Activated naive CD8-positive, alpha-beta T cell treated with anti-CD3 and anti-CD28 coated beads for 36 hours (primary cell): ENCODE data around the gene ZFAND3. TPM values are rescaled to one million over a fixed set of nuclear protein-coding genes. Genes with fewer than 3 reads are reported as not detected.

ENCODE experiments used
- DNase-seq: peaks from one replicate; pipeline ENCODE4 v3.0.0; 2021
- H3K27ac Mint-ChIP-seq: one replicate; pipeline ENCODE4 v1.8.0; 2022; ENCODE audit warnings: mild to moderate bottlenecking, moderate library complexity, mixed read lengths
- H3K27me3 Mint-ChIP-seq: one replicate; pipeline ENCODE4 v1.8.0; 2022; ENCODE audit warnings: mild to moderate bottlenecking, mixed read lengths
- H3K36me3 Mint-ChIP-seq: one replicate; pipeline ENCODE4 v1.8.0; 2021; ENCODE audit warnings: mild to moderate bottlenecking, mixed read lengths
- H3K4me1 Mint-ChIP-seq: one replicate; pipeline ENCODE4 v1.8.0; 2021; ENCODE audit warnings: mixed read lengths
- H3K4me3 Mint-ChIP-seq: one replicate; pipeline ENCODE4 v1.8.0; 2022; ENCODE audit warnings: mild to moderate bottlenecking, moderate library complexity, mixed read lengths
- H3K9me3 Mint-ChIP-seq: one replicate; pipeline ENCODE4 v1.8.0; 2022; ENCODE audit warnings: mixed read lengths
- total RNA-seq, 2 experiments: library from RNA; stranded (reverse); gene quantifications; one replicate each; pipeline ENCODE4 v1.2.3, GENCODE V29; 2021

Gene ZFAND3
- total RNA-seq, 2 experiments from 2014 or later, result 36.3 to 38.5 TPM

GRCh38 chr6:38092964-38093363, 273.4 kb downstream of the ZFAND3 start:
- no peak for DNase-seq
- no peaks in the 10 kb centered on the region for H3K27me3 Mint-ChIP-seq
- H3K36me3 Mint-ChIP-seq, result peaks cover under 1% of the 10 kb centered on the region
- peaks cover 9% of the 10 kb centered on the region for H3K4me1 Mint-ChIP-seq
- no peak overlapping the region for H3K4me3 Mint-ChIP-seq
- H3K9me3 Mint-ChIP-seq, result no peaks in the 10 kb centered on the region
- H3K27ac Mint-ChIP-seq, result no peak overlapping the region

- H3K9me3 Mint-ChIP-seq, result no peaks in the 10 kb centered on the region
- peaks cover 11% of the 10 kb centered on the region for H3K4me1 Mint-ChIP-seq
- DNase-seq, result no peak
- H3K27me3 Mint-ChIP-seq, result no peaks in the 10 kb centered on the region
- no peak overlapping the region for H3K4me3 Mint-ChIP-seq
- H3K27ac Mint-ChIP-seq, result no peak overlapping the region
- peaks cover 2% of the 10 kb centered on the region for H3K36me3 Mint-ChIP-seq
Observed at GRCh38 chr6:38095054-38095453, 275.5 kb downstream of the ZFAND3 start.

GRCh38 chr6:38099221-38099620, 279.7 kb downstream of the ZFAND3 start:
- no peak overlapping the region for H3K27ac Mint-ChIP-seq

GRCh38 chr6:38100380-38100779, 280.9 kb downstream of the ZFAND3 start:
- no peak for DNase-seq
- H3K27me3 Mint-ChIP-seq, result no peaks in the 10 kb centered on the region
- peaks cover 14% of the 10 kb centered on the region for H3K36me3 Mint-ChIP-seq
- H3K27ac Mint-ChIP-seq, result no peak overlapping the region
- H3K4me1 Mint-ChIP-seq, result peaks cover 11% of the 10 kb centered on the region
- H3K4me3 Mint-ChIP-seq, result no peak overlapping the region
- H3K9me3 Mint-ChIP-seq, result no peaks in the 10 kb centered on the region

More at GRCh38 chr6:38099221-38099620, 279.7 kb downstream of the ZFAND3 start:
- Mint-ChIP-seq H3K36me3 (peaks cover 12% of the 10 kb centered on the region), H3K27me3 (no peaks in the 10 kb centered on the region), H3K4me1 (peaks cover 13% of the 10 kb centered on the region), H3K4me3 (no peak overlapping the region), H3K9me3 (no peaks in the 10 kb centered on the region)
- DNase-seq, result no peak

- Mint-ChIP-seq H3K27ac (no peak overlapping the region), H3K9me3 (peaks cover 2% of the 10 kb centered on the region), H3K4me1 (peaks cover 6% of the 10 kb centered on the region), H3K27me3 (no peaks in the 10 kb centered on the region), H3K36me3 (peaks cover 33% of the 10 kb centered on the region), H3K4me3 (no peak overlapping the region)
- no peak for DNase-seq
Observed at GRCh38 chr6:38103921-38104320, 284.4 kb downstream of the ZFAND3 start.

- Mint-ChIP-seq H3K4me3 (no peak overlapping the region), H3K27ac (no peak overlapping the region), H3K27me3 (no peaks in the 10 kb centered on the region), H3K9me3 (peaks cover 2% of the 10 kb centered on the region), H3K36me3 (peaks cover 36% of the 10 kb centered on the region), H3K4me1 (peaks cover 9% of the 10 kb centered on the region)
- no peak for DNase-seq
Observed at GRCh38 chr6:38105066-38105465, 285.5 kb downstream of the ZFAND3 start.

GRCh38 chr6:38107073-38107472, 287.5 kb downstream of the ZFAND3 start:
- H3K36me3 Mint-ChIP-seq, result peaks cover 31% of the 10 kb centered on the region
- no peaks in the 10 kb centered on the region for H3K27me3 Mint-ChIP-seq
- H3K27ac Mint-ChIP-seq, result no peak overlapping the region
- H3K4me3 Mint-ChIP-seq, result no peak overlapping the region
- no peak for DNase-seq
- H3K9me3 Mint-ChIP-seq, result peaks cover 2% of the 10 kb centered on the region
- H3K4me1 Mint-ChIP-seq, result peaks cover 19% of the 10 kb centered on the region

GRCh38 chr6:38110481-38110971, 291.0 kb downstream of the ZFAND3 start:
- no peaks in the 10 kb centered on the region for H3K27me3 Mint-ChIP-seq
- DNase-seq, result no peak
- H3K4me3 Mint-ChIP-seq, result no peak overlapping the region
- H3K9me3 Mint-ChIP-seq, result peaks cover 2% of the 10 kb centered on the region
- peak overlapping the region; percentile 35 for H3K27ac Mint-ChIP-seq
- H3K4me1 Mint-ChIP-seq, result peaks cover 26% of the 10 kb centered on the region
- peaks cover 26% of the 10 kb centered on the region for H3K36me3 Mint-ChIP-seq

- H3K27ac Mint-ChIP-seq, result no peak overlapping the region
- peaks cover 25% of the 10 kb centered on the region for H3K4me1 Mint-ChIP-seq
- H3K4me3 Mint-ChIP-seq, result no peak overlapping the region
- H3K9me3 Mint-ChIP-seq, result no peaks in the 10 kb centered on the region
- H3K36me3 Mint-ChIP-seq, result peaks cover 21% of the 10 kb centered on the region
- DNase-seq, result no peak
- no peaks in the 10 kb centered on the region for H3K27me3 Mint-ChIP-seq
Observed at GRCh38 chr6:38112181-38112580, 292.7 kb downstream of the ZFAND3 start.

- Mint-ChIP-seq H3K9me3 (no peaks in the 10 kb centered on the region), H3K36me3 (peaks cover 21% of the 10 kb centered on the region), H3K4me1 (peaks cover 27% of the 10 kb centered on the region), H3K27me3 (no peaks in the 10 kb centered on the region), H3K27ac (no peak overlapping the region), H3K4me3 (no peak overlapping the region)
- no peak for DNase-seq
Observed at GRCh38 chr6:38113825-38114576, 294.5 kb downstream of the ZFAND3 start.

GRCh38 chr6:38114976-38115625, 295.6 kb downstream of the ZFAND3 start:
- Mint-ChIP-seq H3K27ac (no peak overlapping the region), H3K9me3 (no peaks in the 10 kb centered on the region), H3K36me3 (peaks cover 17% of the 10 kb centered on the region), H3K4me3 (no peak overlapping the region), H3K4me1 (peaks cover 21% of the 10 kb centered on the region), H3K27me3 (no peaks in the 10 kb centered on the region)
- DNase-seq, result no peak

- Mint-ChIP-seq H3K4me3 (no peak overlapping the region), H3K9me3 (no peaks in the 10 kb centered on the region)
Observed at GRCh38 chr6:38115626-38116008, 296.1 kb downstream of the ZFAND3 start.

GRCh38 chr6:38116248-38116647, 296.7 kb downstream of the ZFAND3 start:
- no peaks in the 10 kb centered on the region for H3K27me3 Mint-ChIP-seq
- H3K9me3 Mint-ChIP-seq, result no peaks in the 10 kb centered on the region
- peaks cover 18% of the 10 kb centered on the region for H3K36me3 Mint-ChIP-seq
- DNase-seq, result no peak
- H3K4me3 Mint-ChIP-seq, result no peak overlapping the region
- H3K4me1 Mint-ChIP-seq, result peaks cover 14% of the 10 kb centered on the region
- H3K27ac Mint-ChIP-seq, result no peak overlapping the region

More at GRCh38 chr6:38115626-38116008, 296.1 kb downstream of the ZFAND3 start:
- Mint-ChIP-seq H3K4me1 (peaks cover 16% of the 10 kb centered on the region), H3K27ac (no peak overlapping the region), H3K27me3 (no peaks in the 10 kb centered on the region), H3K36me3 (peaks cover 16% of the 10 kb centered on the region)
- DNase-seq, result no peak

GRCh38 chr6:38117281-38117680, 297.8 kb downstream of the ZFAND3 start:
- H3K36me3 Mint-ChIP-seq, result peaks cover 27% of the 10 kb centered on the region
- H3K27me3 Mint-ChIP-seq, result no peaks in the 10 kb centered on the region

GRCh38 chr6:38118791-38119365, 299.4 kb downstream of the ZFAND3 start:
- H3K27me3 Mint-ChIP-seq, result no peaks in the 10 kb centered on the region
- no peak overlapping the region for H3K4me3 Mint-ChIP-seq
- peaks cover 2% of the 10 kb centered on the region for H3K9me3 Mint-ChIP-seq
- peaks cover 6% of the 10 kb centered on the region for H3K4me1 Mint-ChIP-seq
- no peak overlapping the region for H3K27ac Mint-ChIP-seq
- no peak for DNase-seq
- H3K36me3 Mint-ChIP-seq, result peaks cover 41% of the 10 kb centered on the region

More at GRCh38 chr6:38117281-38117680, 297.8 kb downstream of the ZFAND3 start:
- Mint-ChIP-seq H3K4me1 (peaks cover 12% of the 10 kb centered on the region), H3K27ac (peak overlapping the region; percentile 57), H3K4me3 (no peak overlapping the region), H3K9me3 (no peaks in the 10 kb centered on the region)
- DNase-seq, result no peak
